ENCODE data around the gene TNS3. TPM values are rescaled to one million over a fixed set of nuclear protein-coding genes. Genes with fewer than 3 reads are reported as not detected.

TNS3 gene
- total and polyA plus RNA-seq, 2 donors (not counting 3 experiments of a cell fraction or from before 2014, with no cell fraction given): 10.4 to 45.1 TPM

DNA sequence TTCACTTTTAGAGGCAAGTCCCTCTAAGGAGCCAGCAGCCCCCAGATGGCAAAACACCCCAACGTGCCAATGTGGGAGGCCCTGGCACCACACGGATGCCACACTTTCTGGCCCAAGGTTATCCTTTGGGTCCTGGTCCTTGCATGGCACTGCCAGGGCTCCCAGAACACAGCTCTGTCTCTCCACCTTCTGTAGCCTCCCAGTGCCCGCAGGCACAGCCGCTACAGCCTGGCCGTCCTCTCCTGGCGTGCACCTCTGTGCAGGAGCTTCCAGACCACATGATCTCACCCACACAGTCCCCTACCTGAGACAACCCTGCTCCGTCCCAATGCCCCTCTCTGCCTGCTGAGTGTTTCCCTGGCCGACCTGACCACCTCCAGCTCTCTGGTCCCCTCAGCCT, 215.0 kb downstream of the TNS3 start:
- no peak overlapping the region for H3K27ac ChIP-seq (ENCODE audit: insufficient read depth, low read depth, low read length)
- no peaks in the 10 kb centered on the region for H3K27me3 ChIP-seq (ENCODE audit: control insufficient read depth in 2 of 2, insufficient read depth in 2 of 2, low read length in 2 of 2)
- H3K79me2 ChIP-seq (ENCODE audit: control insufficient read depth, insufficient read depth, low read length): peaks cover 3% of the 10 kb centered on the region
- DNase-seq (ENCODE audit: low read depth, low spot score): no peak
- TF ChIP-seq, protein P1, sequence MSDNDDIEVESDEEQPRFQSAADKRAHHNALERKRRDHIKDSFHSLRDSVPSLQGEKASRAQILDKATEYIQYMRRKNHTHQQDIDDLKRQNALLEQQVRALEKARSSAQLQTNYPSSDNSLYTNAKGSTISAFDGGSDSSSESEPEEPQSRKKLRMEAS (IDR thresholded peaks at IDR 0.05; ENCODE audit: insufficient read depth, insufficient read length): no peak
- no peak for TF ChIP-seq POLR2AphosphoS5 (IDR thresholded peaks at IDR 0.05; ENCODE audit: insufficient read depth, low read depth, low read length)
- TF ChIP-seq, protein P2, sequence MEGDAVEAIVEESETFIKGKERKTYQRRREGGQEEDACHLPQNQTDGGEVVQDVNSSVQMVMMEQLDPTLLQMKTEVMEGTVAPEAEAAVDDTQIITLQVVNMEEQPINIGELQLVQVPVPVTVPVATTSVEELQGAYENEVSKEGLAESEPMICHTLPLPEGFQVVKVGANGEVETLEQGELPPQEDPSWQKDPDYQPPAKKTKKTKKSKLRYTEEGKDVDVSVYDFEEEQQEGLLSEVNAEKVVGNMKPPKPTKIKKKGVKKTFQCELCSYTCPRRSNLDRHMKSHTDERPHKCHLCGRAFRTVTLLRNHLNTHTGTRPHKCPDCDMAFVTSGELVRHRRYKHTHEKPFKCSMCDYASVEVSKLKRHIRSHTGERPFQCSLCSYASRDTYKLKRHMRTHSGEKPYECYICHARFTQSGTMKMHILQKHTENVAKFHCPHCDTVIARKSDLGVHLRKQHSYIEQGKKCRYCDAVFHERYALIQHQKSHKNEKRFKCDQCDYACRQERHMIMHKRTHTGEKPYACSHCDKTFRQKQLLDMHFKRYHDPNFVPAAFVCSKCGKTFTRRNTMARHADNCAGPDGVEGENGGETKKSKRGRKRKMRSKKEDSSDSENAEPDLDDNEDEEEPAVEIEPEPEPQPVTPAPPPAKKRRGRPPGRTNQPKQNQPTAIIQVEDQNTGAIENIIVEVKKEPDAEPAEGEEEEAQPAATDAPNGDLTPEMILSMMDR (IDR thresholded peaks at IDR 0.05; ENCODE audit: extremely low read depth in 1 of 2, insufficient read depth in 1 of 2, low read depth in 1 of 2, low read length in 2 of 2): no peak
- no peak for TF ChIP-seq GATA2 (IDR thresholded peaks at IDR 0.05; ENCODE audit: insufficient read depth, insufficient read length, low read depth, low read length)
- no peak for TF ChIP-seq MYC (IDR thresholded peaks at IDR 0.05; ENCODE audit: low read depth, low read length)
- TF ChIP-seq POLR2A (IDR thresholded peaks at IDR 0.05; ENCODE audit: low read depth, low read length): no peak
- TF ChIP-seq EZH2 (IDR thresholded peaks at IDR 0.05; ENCODE audit: borderline replicate concordance, low read depth, low read length, severe bottlenecking): no peak
- TF ChIP-seq FOS (IDR thresholded peaks at IDR 0.05; ENCODE audit: borderline replicate concordance, insufficient read depth, low read length): no peak
- TF ChIP-seq JUN (IDR thresholded peaks at IDR 0.05; ENCODE audit: borderline replicate concordance, insufficient read depth, insufficient read length, low read depth): no peak
- no peaks in the 10 kb centered on the region for H3K9me1 ChIP-seq (replicated peaks; ENCODE audit: control insufficient read depth, extremely low read depth, insufficient read depth, low read length)
- no peak overlapping the region for H3K4me2 ChIP-seq (ENCODE audit: insufficient read depth, low read length)
- H3K9me3 ChIP-seq (replicated peaks; ENCODE audit: control insufficient read depth, insufficient read depth, low read length): no peaks in the 10 kb centered on the region
- no peak overlapping the region for H3K9ac ChIP-seq (replicated peaks; ENCODE audit: extremely low read depth, insufficient read depth, low read length)
- no peak for FAIRE-seq
- H3K4me3 ChIP-seq (replicated peaks in 1 of 3; ENCODE audit: insufficient read depth in 1 of 3, low read depth in 1 of 3, low read length in 3 of 3): no peak overlapping the region
- POLR2A ChIA-PET: no interaction called here
- CTCF ChIA-PET: no interaction called here
- dilution Hi-C loops (cut with MboI; ENCODE audit: extremely low pct_ligation_motif_present, low sequenced_read_pairs): no loop called here
- BruUV-seq (replicated peaks): no TSS peak
- H2AFZ ChIP-seq (ENCODE audit: low read depth, low read length): no peak overlapping the region
- intact Hi-C loops (cut with micrococcal nuclease): no loop called here
- no peaks in the 10 kb centered on the region for H3K4me1 ChIP-seq (ENCODE audit: control insufficient read depth, extremely low read depth, insufficient read depth, low read length)
- no peaks in the 10 kb centered on the region for H4K20me1 ChIP-seq (replicated peaks; ENCODE audit: control insufficient read depth, extremely low read depth, insufficient read depth, low read length)
- H3K36me3 ChIP-seq (ENCODE audit: control insufficient read depth in 2 of 2, extremely low read depth in 1 of 2, insufficient read depth in 2 of 2, low read length in 2 of 2): peaks cover 0 to 5% of the 10 kb centered on the region in 2 experiments

Data from endothelial cell of umbilical vein (primary cell).